ENCODE data around the gene ARRB2.
"Not testable (repeated sequence)": the region's sequence is repeated elsewhere in the genome, so short reads cannot be mapped to it uniquely, and the experiment has no call there.

ARRB2 gene

DNA sequence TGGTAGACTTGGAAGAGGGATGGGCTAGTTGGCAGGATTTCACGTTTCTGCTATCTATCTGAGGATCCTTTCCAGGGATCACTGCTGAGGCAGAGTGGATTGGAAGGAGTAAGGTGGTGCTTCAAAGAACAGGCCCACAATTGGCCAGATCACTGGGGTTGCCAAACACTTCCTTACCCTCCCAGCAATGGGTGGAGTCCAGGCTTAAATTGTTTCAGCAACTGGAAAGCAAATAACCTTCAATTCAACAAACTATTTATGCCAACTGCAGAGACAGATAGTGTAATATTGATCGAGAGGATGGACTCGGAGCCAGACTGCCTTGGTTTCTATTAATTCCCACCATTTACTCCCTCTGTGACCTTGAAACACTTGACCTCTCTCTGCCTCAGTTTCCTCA lies 2.1 kb downstream of the ARRB2 start:
- Mint-ChIP-seq H3K4me3 (peak overlapping the region; percentile 96), H3K27me3 (no peaks in the 10 kb centered on the region), H3K4me1 (ENCODE audit: low read depth) (peaks cover 57% of the 10 kb centered on the region), H3K27ac (peak overlapping the region; percentile 91), H3K9me3 (no peaks in the 10 kb centered on the region), H3K36me3 (ENCODE audit: low read depth) (peaks cover 26% of the 10 kb centered on the region)

GRCh38 chr17:4714340-4715062 lies 4.1 kb downstream of the ARRB2 start:
- Mint-ChIP-seq H3K27ac (peak overlapping the region; percentile 88), H3K36me3 (ENCODE audit: low read depth) (peaks cover 38% of the 10 kb centered on the region), H3K4me3 (peak overlapping the region; percentile 81), H3K4me1 (ENCODE audit: low read depth) (peaks cover 49% of the 10 kb centered on the region)
- H3K27me3 Mint-ChIP-seq, H3K9me3 Mint-ChIP-seq: not testable (repeated sequence)

- Mint-ChIP-seq H3K27ac (peak overlapping the region; percentile 87), H3K4me3 (peak overlapping the region; percentile 81), H3K9me3 (no peaks in the 10 kb centered on the region), H3K36me3 (ENCODE audit: low read depth) (peaks cover 38% of the 10 kb centered on the region), H3K27me3 (no peaks in the 10 kb centered on the region), H3K4me1 (ENCODE audit: low read depth) (peaks cover 45% of the 10 kb centered on the region)
Measured at GRCh38 chr17:4715063-4715744, 4.8 kb downstream of the ARRB2 start.

DNA sequence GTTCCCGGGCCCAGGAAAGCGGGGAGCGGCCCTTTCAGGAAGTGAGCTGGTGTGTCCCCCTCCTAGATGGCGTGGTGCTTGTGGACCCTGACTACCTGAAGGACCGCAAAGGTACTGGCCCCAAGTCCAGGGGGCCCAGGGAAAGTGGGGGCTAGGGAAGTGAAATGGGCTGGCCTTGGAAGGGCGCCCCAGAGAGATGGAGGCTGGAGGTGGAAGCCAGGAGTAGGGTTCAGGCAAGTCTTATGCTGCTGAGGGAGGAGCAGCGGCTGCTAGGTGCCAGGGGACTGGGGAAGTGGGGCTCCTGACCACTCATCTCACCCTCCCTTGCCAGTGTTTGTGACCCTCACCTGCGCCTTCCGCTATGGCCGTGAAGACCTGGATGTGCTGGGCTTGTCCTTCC lies 5.6 kb downstream of the ARRB2 start:
- H3K27ac Mint-ChIP-seq, result peak overlapping the region; percentile 87
- H3K27me3 Mint-ChIP-seq, result no peaks in the 10 kb centered on the region
- no peaks in the 10 kb centered on the region for H3K9me3 Mint-ChIP-seq
- peaks cover 47% of the 10 kb centered on the region for H3K36me3 Mint-ChIP-seq (ENCODE audit: low read depth)
- peaks cover 45% of the 10 kb centered on the region for H3K4me1 Mint-ChIP-seq (ENCODE audit: low read depth)
- H3K4me3 Mint-ChIP-seq, result no peak overlapping the region

DNA sequence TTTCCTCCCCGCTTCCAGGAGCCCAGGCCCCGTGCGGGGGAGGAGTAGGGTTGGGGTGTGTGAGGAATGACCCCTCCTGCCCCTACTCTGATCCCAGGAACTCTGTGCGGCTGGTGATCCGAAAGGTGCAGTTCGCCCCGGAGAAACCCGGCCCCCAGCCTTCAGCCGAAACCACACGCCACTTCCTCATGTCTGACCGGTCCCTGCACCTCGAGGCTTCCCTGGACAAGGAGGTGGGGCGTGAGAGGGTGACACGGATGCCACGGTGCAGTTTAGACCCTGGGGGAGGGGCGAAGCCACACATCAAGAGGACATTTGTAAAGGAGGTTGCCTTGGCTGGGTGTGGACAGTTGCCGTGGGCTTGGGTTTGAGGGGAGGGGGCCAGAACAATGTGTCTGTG lies 7.4 kb downstream of the ARRB2 start:
- no peak overlapping the region for H3K27ac Mint-ChIP-seq
- no peak overlapping the region for H3K4me3 Mint-ChIP-seq
- peaks cover 46% of the 10 kb centered on the region for H3K36me3 Mint-ChIP-seq (ENCODE audit: low read depth)
- H3K9me3 Mint-ChIP-seq, result no peaks in the 10 kb centered on the region
- peaks cover 28% of the 10 kb centered on the region for H3K4me1 Mint-ChIP-seq (ENCODE audit: low read depth)
- no peaks in the 10 kb centered on the region for H3K27me3 Mint-ChIP-seq

DNA sequence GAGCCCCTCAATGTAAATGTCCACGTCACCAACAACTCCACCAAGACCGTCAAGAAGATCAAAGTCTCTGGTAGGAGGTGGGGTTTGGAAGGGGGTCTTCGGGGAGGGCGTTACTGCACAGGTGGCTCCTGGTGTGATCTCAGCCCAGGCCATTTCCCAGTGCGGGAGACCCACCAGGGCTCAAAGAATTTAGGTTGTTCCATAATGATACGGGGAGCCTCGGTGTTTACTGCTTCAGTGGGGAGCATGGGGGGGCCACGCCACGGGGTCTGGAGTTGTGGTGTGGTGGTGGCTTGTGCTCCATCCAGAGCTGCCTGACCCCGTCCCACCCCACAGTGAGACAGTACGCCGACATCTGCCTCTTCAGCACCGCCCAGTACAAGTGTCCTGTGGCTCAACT lies 7.8 kb downstream of the ARRB2 start:
- H3K27me3 Mint-ChIP-seq, result no peaks in the 10 kb centered on the region
- peaks cover 46% of the 10 kb centered on the region for H3K36me3 Mint-ChIP-seq (ENCODE audit: low read depth)
- H3K27ac Mint-ChIP-seq, result no peak overlapping the region
- H3K4me3 Mint-ChIP-seq, result no peak overlapping the region
- H3K4me1 Mint-ChIP-seq (ENCODE audit: low read depth), result peaks cover 24% of the 10 kb centered on the region
- no peaks in the 10 kb centered on the region for H3K9me3 Mint-ChIP-seq

DNA sequence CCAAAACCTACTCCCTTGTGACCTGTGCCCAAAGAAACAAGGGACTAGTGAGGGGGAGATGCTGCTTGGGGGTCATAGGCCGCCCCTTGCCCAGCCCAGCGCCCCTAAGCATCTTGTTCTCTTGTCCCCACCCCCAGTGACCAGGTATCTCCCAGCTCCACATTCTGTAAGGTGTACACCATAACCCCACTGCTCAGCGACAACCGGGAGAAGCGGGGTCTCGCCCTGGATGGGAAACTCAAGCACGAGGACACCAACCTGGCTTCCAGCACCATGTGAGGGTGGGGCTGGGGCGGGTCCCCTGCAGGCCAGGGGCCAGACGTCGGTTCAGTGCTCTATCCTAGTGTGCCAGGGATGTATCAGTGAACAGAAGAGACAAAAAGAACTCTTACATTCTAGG lies 8.7 kb downstream of the ARRB2 start:
- Mint-ChIP-seq H3K36me3 (ENCODE audit: low read depth) (peaks cover 46% of the 10 kb centered on the region), H3K4me1 (ENCODE audit: low read depth) (peaks cover 16% of the 10 kb centered on the region), H3K27me3 (no peaks in the 10 kb centered on the region), H3K4me3 (no peak overlapping the region), H3K27ac (no peak overlapping the region), H3K9me3 (no peaks in the 10 kb centered on the region)

GRCh38 chr17:4719684-4720221 lies 9.3 kb downstream of the ARRB2 start:
- H3K4me3 Mint-ChIP-seq, result no peak overlapping the region

DNA sequence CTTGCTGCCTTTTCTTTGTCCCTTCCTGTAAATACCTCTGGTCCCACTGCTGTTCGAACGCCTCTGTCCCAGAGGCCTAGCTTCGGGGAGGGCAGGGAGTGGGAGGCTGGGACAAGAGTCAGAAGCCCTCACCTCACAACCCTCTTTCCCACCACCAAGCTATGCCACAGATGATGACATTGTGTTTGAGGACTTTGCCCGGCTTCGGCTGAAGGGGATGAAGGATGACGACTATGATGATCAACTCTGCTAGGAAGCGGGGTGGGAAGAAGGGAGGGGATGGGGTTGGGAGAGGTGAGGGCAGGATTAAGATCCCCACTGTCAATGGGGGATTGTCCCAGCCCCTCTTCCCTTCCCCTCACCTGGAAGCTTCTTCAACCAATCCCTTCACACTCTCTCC lies 10.4 kb downstream of the ARRB2 start:
- Mint-ChIP-seq H3K36me3 (ENCODE audit: low read depth) (peaks cover 37% of the 10 kb centered on the region), H3K4me3 (no peak overlapping the region), H3K27me3 (no peaks in the 10 kb centered on the region), H3K4me1 (ENCODE audit: low read depth) (peaks cover 5% of the 10 kb centered on the region), H3K27ac (no peak overlapping the region), H3K9me3 (no peaks in the 10 kb centered on the region)

More at GRCh38 chr17:4719684-4720221, 9.3 kb downstream of the ARRB2 start:
- Mint-ChIP-seq H3K9me3 (no peaks in the 10 kb centered on the region), H3K4me1 (ENCODE audit: low read depth) (peaks cover 13% of the 10 kb centered on the region), H3K36me3 (ENCODE audit: low read depth) (peaks cover 46% of the 10 kb centered on the region), H3K27ac (no peak overlapping the region), H3K27me3 (no peaks in the 10 kb centered on the region)

DNA sequence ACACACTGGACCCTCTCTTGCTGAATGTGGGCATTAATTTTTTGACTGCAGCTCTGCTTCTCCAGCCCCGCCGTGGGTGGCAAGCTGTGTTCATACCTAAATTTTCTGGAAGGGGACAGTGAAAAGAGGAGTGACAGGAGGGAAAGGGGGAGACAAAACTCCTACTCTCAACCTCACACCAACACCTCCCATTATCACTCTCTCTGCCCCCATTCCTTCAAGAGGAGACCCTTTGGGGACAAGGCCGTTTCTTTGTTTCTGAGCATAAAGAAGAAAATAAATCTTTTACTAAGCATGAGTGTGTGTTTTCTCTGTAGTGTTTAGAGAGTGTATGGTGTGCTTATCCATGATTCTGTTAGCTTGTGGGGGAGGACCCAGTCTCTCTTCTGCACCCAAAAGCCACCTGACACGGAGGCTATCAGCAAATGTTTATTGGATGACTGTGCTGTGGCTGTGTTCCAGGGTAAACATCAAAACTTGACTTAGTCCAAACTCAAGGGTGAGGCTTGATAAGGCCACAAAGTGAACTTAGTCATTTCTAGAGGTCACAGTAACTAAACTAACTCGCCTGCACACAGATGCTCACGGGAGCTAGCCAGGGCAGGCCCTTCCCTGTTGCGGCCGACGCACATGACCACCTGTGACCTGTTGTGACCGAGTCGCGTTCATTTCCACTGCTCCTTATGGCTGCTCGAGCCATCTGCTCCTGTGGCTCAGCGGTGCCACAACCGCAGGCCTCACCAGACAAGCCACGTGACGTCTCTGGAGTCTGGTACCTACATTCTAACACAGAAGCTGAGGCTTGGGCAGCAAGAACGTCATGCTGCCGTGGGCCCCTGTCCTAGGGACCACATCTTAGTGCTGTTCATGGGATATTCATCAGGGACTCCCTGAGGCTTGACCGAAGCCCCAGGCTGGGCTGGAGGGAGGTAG lies 11.0 kb downstream of the ARRB2 start:
- H3K4me3 Mint-ChIP-seq, result no peak overlapping the region
- H3K27me3 Mint-ChIP-seq, result no peaks in the 10 kb centered on the region
- H3K9me3 Mint-ChIP-seq, result no peaks in the 10 kb centered on the region
- peaks cover 35% of the 10 kb centered on the region for H3K36me3 Mint-ChIP-seq (ENCODE audit: low read depth)
- H3K4me1 Mint-ChIP-seq (ENCODE audit: low read depth), result peaks cover 4% of the 10 kb centered on the region
- H3K27ac Mint-ChIP-seq, result no peak overlapping the region

- Mint-ChIP-seq H3K36me3 (ENCODE audit: low read depth) (peaks cover 25% of the 10 kb centered on the region), H3K27me3 (no peaks in the 10 kb centered on the region), H3K9me3 (no peaks in the 10 kb centered on the region), H3K4me1 (ENCODE audit: low read depth) (peaks cover 8% of the 10 kb centered on the region), H3K27ac (no peak overlapping the region), H3K4me3 (no peak overlapping the region)
Measured at GRCh38 chr17:4722678-4723240, 12.3 kb downstream of the ARRB2 start.

- Mint-ChIP-seq H3K4me3 (no peak overlapping the region), H3K27ac (no peak overlapping the region), H3K4me1 (ENCODE audit: low read depth) (peaks cover 23% of the 10 kb centered on the region)
Measured at GRCh38 chr17:4724650-4725049, 14.2 kb downstream of the ARRB2 start.

GRCh38 chr17:4725646-4726310 lies 15.3 kb downstream of the ARRB2 start:
- Mint-ChIP-seq H3K4me3 (no peak overlapping the region), H3K27ac (peak overlapping the region; percentile 43), H3K9me3 (no peaks in the 10 kb centered on the region), H3K4me1 (ENCODE audit: low read depth) (peaks cover 28% of the 10 kb centered on the region), H3K27me3 (no peaks in the 10 kb centered on the region), H3K36me3 (ENCODE audit: low read depth) (peaks cover 8% of the 10 kb centered on the region)

More at GRCh38 chr17:4724650-4725049, 14.2 kb downstream of the ARRB2 start:
- H3K36me3 Mint-ChIP-seq (ENCODE audit: low read depth), result peaks cover 13% of the 10 kb centered on the region
- H3K9me3 Mint-ChIP-seq, result no peaks in the 10 kb centered on the region
- no peaks in the 10 kb centered on the region for H3K27me3 Mint-ChIP-seq

GRCh38 chr17:4728124-4728523 lies 17.7 kb downstream of the ARRB2 start:
- peak overlapping the region; percentile 74 for H3K27ac Mint-ChIP-seq
- no peaks in the 10 kb centered on the region for H3K27me3 Mint-ChIP-seq
- peaks cover 5% of the 10 kb centered on the region for H3K36me3 Mint-ChIP-seq (ENCODE audit: low read depth)
- H3K4me3 Mint-ChIP-seq, result peak overlapping the region; percentile 30
- H3K9me3 Mint-ChIP-seq, result no peaks in the 10 kb centered on the region
- H3K4me1 Mint-ChIP-seq (ENCODE audit: low read depth), result peaks cover 46% of the 10 kb centered on the region
